Glutamatergic neuron (in vitro differentiated cells): ENCODE results near the gene UTS2. TPM values are rescaled to one million over a fixed set of nuclear protein-coding genes. Genes with fewer than 3 reads are reported as not detected.

Source experiments
- DNase-seq: peaks from one replicate; pipeline ENCODE4 v3.0.0; 2022
- H3K27ac Mint-ChIP-seq: one replicate; pipeline ENCODE4 v1.8.0; 2020; ENCODE audit warnings: mild to moderate bottlenecking, mixed read lengths, inconsistent platforms; ENCODE audit not compliant: unreplicated experiment
- H3K27me3 Mint-ChIP-seq: one replicate; pipeline ENCODE4 v1.8.0; 2020; ENCODE audit warnings: mild to moderate bottlenecking, moderate library complexity, mixed read lengths, inconsistent platforms; ENCODE audit not compliant: unreplicated experiment
- H3K36me3 Mint-ChIP-seq: one replicate; pipeline ENCODE4 v1.8.0; 2020; ENCODE audit warnings: mild to moderate bottlenecking, mixed read lengths, inconsistent platforms; ENCODE audit not compliant: unreplicated experiment
- H3K4me1 Mint-ChIP-seq: one replicate; pipeline ENCODE4 v1.8.0; 2020; ENCODE audit warnings: mild to moderate bottlenecking, low read depth, mixed read lengths, inconsistent platforms; ENCODE audit not compliant: unreplicated experiment
- H3K4me3 Mint-ChIP-seq: one replicate; pipeline ENCODE4 v1.8.0; 2020; ENCODE audit warnings: mild to moderate bottlenecking, mixed read lengths, inconsistent platforms; ENCODE audit not compliant: unreplicated experiment
- H3K9me3 Mint-ChIP-seq: one replicate; pipeline ENCODE4 v1.8.0; 2020; ENCODE audit warnings: mild to moderate bottlenecking, moderate library complexity, mixed read lengths, inconsistent platforms; ENCODE audit not compliant: unreplicated experiment
- CTCF ChIP-seq: fragments of 200-600 bp; sonication (generic); IDR thresholded peaks from one replicate; pipeline ENCODE4 v1.5.0; 2021; ENCODE audit not compliant: partially characterized antibody, unreplicated experiment
- total RNA-seq: library from RNA; stranded (reverse); fragmentation: NEBNext Ultra II Directional; extraction: Animal tissue kit (Norgen Biotek cat#: 25700); gene quantifications from one replicate; pipeline ENCODE4 v1.2.1, GENCODE V29; 2021; ENCODE audit not compliant: unreplicated experiment

UTS2 gene
- total RNA-seq, 1 donor from 2014 or later: not detected

GRCh38 chr1:7850786-7851185 is 2.1 kb downstream of the UTS2 start:
- no peaks in the 10 kb centered on the region for H3K27me3 Mint-ChIP-seq
- no peaks in the 10 kb centered on the region for H3K36me3 Mint-ChIP-seq
- no peak overlapping the region for H3K27ac Mint-ChIP-seq
- H3K9me3 Mint-ChIP-seq: no peaks in the 10 kb centered on the region
- H3K4me3 Mint-ChIP-seq: no peak overlapping the region
- TF ChIP-seq CTCF: no peak
- DNase-seq: no peak
- no peaks in the 10 kb centered on the region for H3K4me1 Mint-ChIP-seq

- no peak for TF ChIP-seq CTCF
- no peak for DNase-seq
- Mint-ChIP-seq H3K27ac (no peak overlapping the region), H3K27me3 (no peaks in the 10 kb centered on the region), H3K36me3 (no peaks in the 10 kb centered on the region), H3K4me3 (no peak overlapping the region), H3K4me1 (no peaks in the 10 kb centered on the region), H3K9me3 (no peaks in the 10 kb centered on the region)
Observed at GRCh38 chr1:7847599-7847998, 5.3 kb downstream of the UTS2 start.

GRCh38 chr1:7846656-7847055 is 6.2 kb downstream of the UTS2 start:
- Mint-ChIP-seq H3K27me3 (no peaks in the 10 kb centered on the region), H3K4me1 (no peaks in the 10 kb centered on the region), H3K9me3 (no peaks in the 10 kb centered on the region), H3K4me3 (no peak overlapping the region), H3K36me3 (no peaks in the 10 kb centered on the region), H3K27ac (no peak overlapping the region)
- no peak for TF ChIP-seq CTCF
- DNase-seq: no peak

GRCh38 chr1:7845761-7846160 is 7.1 kb downstream of the UTS2 start:
- Mint-ChIP-seq H3K9me3 (peaks cover 1% of the 10 kb centered on the region), H3K4me1 (no peaks in the 10 kb centered on the region), H3K27me3 (no peaks in the 10 kb centered on the region), H3K27ac (no peak overlapping the region), H3K36me3 (peaks cover 4% of the 10 kb centered on the region), H3K4me3 (no peak overlapping the region)
- no peak for TF ChIP-seq CTCF
- DNase-seq: no peak

GRCh38 chr1:7842517-7842916 is 10.3 kb downstream of the UTS2 start:
- Mint-ChIP-seq H3K9me3 (peaks cover 7% of the 10 kb centered on the region), H3K4me3 (no peak overlapping the region), H3K36me3 (peaks cover 18% of the 10 kb centered on the region), H3K4me1 (no peaks in the 10 kb centered on the region), H3K27me3 (no peaks in the 10 kb centered on the region), H3K27ac (no peak overlapping the region)
- no peak for TF ChIP-seq CTCF
- no peak for DNase-seq
